Measurements from ENCODE around the gene CENPQ. TPM values are rescaled to one million over a fixed set of nuclear protein-coding genes. Genes with fewer than 3 reads are reported as not detected.
A peak's percentile ranks its signal among the peaks of the same experiment; 100 is the strongest.

The CENPQ gene
- total and polyA plus RNA-seq, 4 donors, result 0.70 to 3.5 (median 1.4) TPM

DNA sequence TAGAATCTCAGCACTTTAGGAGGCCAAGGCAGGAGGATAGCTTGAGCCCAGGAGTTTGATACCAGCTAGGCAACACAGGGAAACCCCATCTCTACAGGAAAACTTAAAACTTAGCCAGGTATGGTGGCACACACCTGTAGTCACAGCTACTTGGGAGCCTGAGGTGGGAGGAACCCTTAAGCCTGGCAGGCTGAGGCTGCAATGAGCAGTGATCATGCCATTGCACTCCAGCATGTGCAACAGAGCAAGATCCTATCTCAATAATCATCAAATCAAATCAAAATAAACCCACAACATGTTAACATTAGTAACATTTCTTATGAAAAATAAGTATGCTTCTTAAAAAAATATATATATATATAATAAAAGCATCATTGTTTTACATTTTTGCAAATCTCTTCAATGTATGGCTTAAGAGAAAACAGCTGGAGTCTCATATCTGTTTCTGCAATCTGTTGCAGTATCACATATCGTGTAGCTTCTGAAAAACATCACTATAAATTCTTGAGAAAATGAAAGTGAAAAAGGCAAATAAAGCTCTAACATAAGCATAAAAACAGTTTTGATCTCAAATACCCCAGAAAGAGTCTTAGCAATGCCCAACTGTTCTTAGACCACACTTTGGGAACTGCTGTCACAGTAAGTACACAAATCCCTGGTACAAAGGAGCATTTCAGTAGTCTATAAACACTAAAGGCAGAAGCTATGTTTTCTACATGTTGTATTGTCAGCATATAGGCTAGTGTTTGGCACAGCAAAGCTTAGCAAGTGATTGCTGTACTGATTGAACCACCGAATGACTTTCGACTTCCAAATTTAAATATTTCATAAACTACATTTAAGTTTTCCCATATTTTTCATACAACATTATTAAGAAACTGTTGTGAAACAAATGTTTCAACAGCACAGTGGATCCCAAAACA lies 8.1 kb upstream of the CENPQ start:
- H3K36me3 ChIP-seq (ENCODE audit: control insufficient read depth in 4 of 4, insufficient read depth in 3 of 4, low read depth in 1 of 4, low read length in 3 of 4), result peaks cover 3 to 50% (median 38%) of the 10 kb centered on the region in 4 donors
- H3K27me3 ChIP-seq (ENCODE audit: control insufficient read depth in 4 of 4, insufficient read depth in 4 of 4, low read length in 3 of 4), result no peaks in the 10 kb centered on the region
- peaks cover 2 to 32% (median 19%) of the 10 kb centered on the region in 4 donors for H3K4me1 ChIP-seq (ENCODE audit: control insufficient read depth in 4 of 4, insufficient read depth in 4 of 4, low read length in 3 of 4)
- WGBS, result 91% methylated on average over 3 of the region's 3 CpGs
- no peak overlapping the region for H3K9ac ChIP-seq (ENCODE audit: low read depth in 1 of 2, low read length in 2 of 2)
- no peaks in the 10 kb centered on the region for H3K9me3 ChIP-seq (ENCODE audit: control insufficient read depth in 4 of 4, low read length in 3 of 4)
- TF ChIP-seq NR2F2 (IDR thresholded peaks at IDR 0.05) (no peak), FOXA1 (IDR thresholded peaks at IDR 0.05) (no peak), RAD21 (IDR thresholded peaks at IDR 0.05) (no peak)
- no peak overlapping the region for H3K4me3 ChIP-seq (ENCODE audit: low read depth in 1 of 3, low read length in 3 of 3)
- no peak overlapping the region for H3K27ac ChIP-seq (ENCODE audit: low read depth in 1 of 2, low read length in 2 of 2)
- DNase-seq (ENCODE audit: low spot score), result no peak

DNA sequence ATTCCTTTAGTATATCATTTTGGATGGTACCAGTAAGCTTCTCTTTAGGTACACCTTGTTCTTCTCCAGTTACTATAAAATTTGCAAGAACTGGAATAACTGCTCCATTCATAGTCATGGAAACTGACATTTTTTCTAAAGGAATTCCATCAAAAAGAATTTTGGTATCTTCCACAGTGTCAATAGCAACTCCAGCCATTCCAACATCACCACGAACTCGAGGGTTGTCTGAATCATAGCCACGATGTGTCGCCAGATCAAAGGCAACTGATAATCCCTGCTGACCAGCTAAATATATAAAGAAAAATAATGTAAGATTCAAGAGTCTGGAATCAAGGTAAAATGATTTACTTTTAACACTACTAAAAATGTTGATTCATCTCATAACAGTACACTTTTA lies 5.4 kb upstream of the CENPQ start:
- no peak for DNase-seq (ENCODE audit: low spot score)
- H3K27me3 ChIP-seq (ENCODE audit: control insufficient read depth in 4 of 4, insufficient read depth in 4 of 4, low read length in 3 of 4), result no peaks in the 10 kb centered on the region
- H3K9me3 ChIP-seq (ENCODE audit: control insufficient read depth in 4 of 4, low read length in 3 of 4), result no peaks in the 10 kb centered on the region
- TF ChIP-seq HNF4G (IDR thresholded peaks at IDR 0.05) (no peak), RXRA (IDR thresholded peaks at IDR 0.05) (no peak), GABPA (IDR thresholded peaks at IDR 0.05 in 1 of 2, conservative IDR thresholded peaks at IDR 0.05 in 1 of 2) (no peak), TAF1 (conservative IDR thresholded peaks at IDR 0.05) (no peak), FOXA1 (IDR thresholded peaks at IDR 0.05) (no peak), YY1 (IDR thresholded peaks at IDR 0.05) (no peak)
- TF ChIP-seq, protein P1, sequence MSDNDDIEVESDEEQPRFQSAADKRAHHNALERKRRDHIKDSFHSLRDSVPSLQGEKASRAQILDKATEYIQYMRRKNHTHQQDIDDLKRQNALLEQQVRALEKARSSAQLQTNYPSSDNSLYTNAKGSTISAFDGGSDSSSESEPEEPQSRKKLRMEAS (IDR thresholded peaks at IDR 0.05), result no peak
- TF ChIP-seq, protein P2, sequence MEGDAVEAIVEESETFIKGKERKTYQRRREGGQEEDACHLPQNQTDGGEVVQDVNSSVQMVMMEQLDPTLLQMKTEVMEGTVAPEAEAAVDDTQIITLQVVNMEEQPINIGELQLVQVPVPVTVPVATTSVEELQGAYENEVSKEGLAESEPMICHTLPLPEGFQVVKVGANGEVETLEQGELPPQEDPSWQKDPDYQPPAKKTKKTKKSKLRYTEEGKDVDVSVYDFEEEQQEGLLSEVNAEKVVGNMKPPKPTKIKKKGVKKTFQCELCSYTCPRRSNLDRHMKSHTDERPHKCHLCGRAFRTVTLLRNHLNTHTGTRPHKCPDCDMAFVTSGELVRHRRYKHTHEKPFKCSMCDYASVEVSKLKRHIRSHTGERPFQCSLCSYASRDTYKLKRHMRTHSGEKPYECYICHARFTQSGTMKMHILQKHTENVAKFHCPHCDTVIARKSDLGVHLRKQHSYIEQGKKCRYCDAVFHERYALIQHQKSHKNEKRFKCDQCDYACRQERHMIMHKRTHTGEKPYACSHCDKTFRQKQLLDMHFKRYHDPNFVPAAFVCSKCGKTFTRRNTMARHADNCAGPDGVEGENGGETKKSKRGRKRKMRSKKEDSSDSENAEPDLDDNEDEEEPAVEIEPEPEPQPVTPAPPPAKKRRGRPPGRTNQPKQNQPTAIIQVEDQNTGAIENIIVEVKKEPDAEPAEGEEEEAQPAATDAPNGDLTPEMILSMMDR (IDR thresholded peaks at IDR 0.05; ENCODE audit: low read depth, low read length, missing input control), result no peak
- H3K4me3 ChIP-seq (ENCODE audit: low read depth in 1 of 3, low read length in 3 of 3), result no peak overlapping the region
- H3K4me1 ChIP-seq (ENCODE audit: control insufficient read depth in 4 of 4, insufficient read depth in 4 of 4, low read length in 3 of 4), result peaks cover 5 to 48% (median 36%) of the 10 kb centered on the region in 4 donors
- no peak overlapping the region for H3K9ac ChIP-seq (ENCODE audit: low read depth in 1 of 2, low read length in 2 of 2)
- H3K36me3 ChIP-seq (ENCODE audit: control insufficient read depth in 4 of 4, insufficient read depth in 3 of 4, low read depth in 1 of 4, low read length in 3 of 4), result peaks cover 1 to 39% (median 30%) of the 10 kb centered on the region in 4 donors
- H3K27ac ChIP-seq (ENCODE audit: low read depth in 1 of 2, low read length in 2 of 2), result no peak overlapping the region
- WGBS, result 68% methylated on average over 4 of the region's 4 CpGs

DNA sequence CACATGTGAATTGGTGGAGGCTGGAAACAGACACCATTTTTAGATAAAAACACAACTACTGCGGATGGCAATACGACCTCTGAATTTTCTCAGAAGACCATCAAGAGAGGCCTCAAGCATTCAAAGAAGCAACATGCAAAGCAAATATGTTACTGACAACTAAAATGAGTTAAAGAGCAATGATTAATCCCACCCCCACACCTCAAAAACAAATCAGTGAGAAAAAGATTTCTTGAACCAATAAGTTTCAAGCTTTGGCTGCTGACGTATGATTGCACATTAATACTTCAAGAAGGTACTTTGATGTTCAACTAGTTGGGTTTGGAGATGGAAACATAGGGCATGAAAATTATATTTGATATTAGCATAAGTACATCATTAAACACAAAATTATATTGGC lies 1.1 kb upstream of the CENPQ start:
- Histone ChIP-seq H3K27ac (ENCODE audit: low read depth in 1 of 2, low read length in 2 of 2) (peak overlapping the region; percentile 82 to 84), H3K4me1 (ENCODE audit: control insufficient read depth in 4 of 4, insufficient read depth in 4 of 4, low read length in 3 of 4) (peaks cover 4 to 48% (median 37%) of the 10 kb centered on the region in 4 donors), H3K9ac (ENCODE audit: low read depth in 1 of 2, low read length in 2 of 2) (peak overlapping the region; percentile 93 to 100), H3K36me3 (ENCODE audit: control insufficient read depth in 4 of 4, insufficient read depth in 3 of 4, low read depth in 1 of 4, low read length in 3 of 4) (peaks cover 0 to 20% (median 12%) of the 10 kb centered on the region in 4 donors), H3K4me3 (ENCODE audit: low read depth in 1 of 3, low read length in 3 of 3) (peak overlapping the region; percentile 57 to 87 (median 85)), H3K9me3 (ENCODE audit: control insufficient read depth in 4 of 4, low read length in 3 of 4) (no peaks in the 10 kb centered on the region), H3K27me3 (ENCODE audit: control insufficient read depth in 4 of 4, insufficient read depth in 4 of 4, low read length in 3 of 4) (no peaks in the 10 kb centered on the region)
- no peak for TF ChIP-seq SP1 (IDR thresholded peaks at IDR 0.05)
- peak; percentile 64 for TF ChIP-seq YY1 (IDR thresholded peaks at IDR 0.05)
- TF ChIP-seq, protein P1 (IDR thresholded peaks at IDR 0.05), result no peak
- TF ChIP-seq, protein P3, sequence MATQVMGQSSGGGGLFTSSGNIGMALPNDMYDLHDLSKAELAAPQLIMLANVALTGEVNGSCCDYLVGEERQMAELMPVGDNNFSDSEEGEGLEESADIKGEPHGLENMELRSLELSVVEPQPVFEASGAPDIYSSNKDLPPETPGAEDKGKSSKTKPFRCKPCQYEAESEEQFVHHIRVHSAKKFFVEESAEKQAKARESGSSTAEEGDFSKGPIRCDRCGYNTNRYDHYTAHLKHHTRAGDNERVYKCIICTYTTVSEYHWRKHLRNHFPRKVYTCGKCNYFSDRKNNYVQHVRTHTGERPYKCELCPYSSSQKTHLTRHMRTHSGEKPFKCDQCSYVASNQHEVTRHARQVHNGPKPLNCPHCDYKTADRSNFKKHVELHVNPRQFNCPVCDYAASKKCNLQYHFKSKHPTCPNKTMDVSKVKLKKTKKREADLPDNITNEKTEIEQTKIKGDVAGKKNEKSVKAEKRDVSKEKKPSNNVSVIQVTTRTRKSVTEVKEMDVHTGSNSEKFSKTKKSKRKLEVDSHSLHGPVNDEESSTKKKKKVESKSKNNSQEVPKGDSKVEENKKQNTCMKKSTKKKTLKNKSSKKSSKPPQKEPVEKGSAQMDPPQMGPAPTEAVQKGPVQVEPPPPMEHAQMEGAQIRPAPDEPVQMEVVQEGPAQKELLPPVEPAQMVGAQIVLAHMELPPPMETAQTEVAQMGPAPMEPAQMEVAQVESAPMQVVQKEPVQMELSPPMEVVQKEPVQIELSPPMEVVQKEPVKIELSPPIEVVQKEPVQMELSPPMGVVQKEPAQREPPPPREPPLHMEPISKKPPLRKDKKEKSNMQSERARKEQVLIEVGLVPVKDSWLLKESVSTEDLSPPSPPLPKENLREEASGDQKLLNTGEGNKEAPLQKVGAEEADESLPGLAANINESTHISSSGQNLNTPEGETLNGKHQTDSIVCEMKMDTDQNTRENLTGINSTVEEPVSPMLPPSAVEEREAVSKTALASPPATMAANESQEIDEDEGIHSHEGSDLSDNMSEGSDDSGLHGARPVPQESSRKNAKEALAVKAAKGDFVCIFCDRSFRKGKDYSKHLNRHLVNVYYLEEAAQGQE (IDR thresholded peaks at IDR 0.05), result no peak
- no peak for TF ChIP-seq RAD21 (IDR thresholded peaks at IDR 0.05)
- TF ChIP-seq, protein P4, sequence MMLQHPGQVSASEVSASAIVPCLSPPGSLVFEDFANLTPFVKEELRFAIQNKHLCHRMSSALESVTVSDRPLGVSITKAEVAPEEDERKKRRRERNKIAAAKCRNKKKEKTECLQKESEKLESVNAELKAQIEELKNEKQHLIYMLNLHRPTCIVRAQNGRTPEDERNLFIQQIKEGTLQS (IDR thresholded peaks at IDR 0.05), result no peak
- TF ChIP-seq FOXA2 (IDR thresholded peaks at IDR 0.05), result no peak
- no peak for DNase-seq (ENCODE audit: low spot score)
- WGBS, result 16% methylated on average over 3 of the region's 3 CpGs

Data from liver (tissue), 9 donors.